Effector memory CD8-positive, alpha-beta T cell (primary cell): ENCODE data around the gene TP53TG5.

ENCODE experiments used
- ATAC-seq: fragments of 150-1000 bp; cut with Tn5 transposase; replicated peaks from 2 replicates; pipeline ENCODE4 v1.10.0; 2021; ENCODE audit warnings: mild to moderate bottlenecking, moderate library complexity
- DNase-seq, 3 experiments: peaks; one replicate each; pipeline ENCODE4 v3.0.0; 2021
- H3K27ac Mint-ChIP-seq, 2 donors: one replicate each; pipeline ENCODE4 v1.8.0; 2022; ENCODE audit warnings: mild to moderate bottlenecking in 2 of 2, mixed read lengths in 2 of 2, moderate library complexity in 2 of 2
- H3K27me3 Mint-ChIP-seq, 2 donors: one replicate each; pipeline ENCODE4 v1.8.0; 2022; ENCODE audit warnings: mixed read lengths in 2 of 2
- H3K36me3 Mint-ChIP-seq: one replicate; pipeline ENCODE4 v1.8.0; 2022; ENCODE audit warnings: mild to moderate bottlenecking, moderate library complexity, mixed read lengths; ENCODE audit not compliant: insufficient read depth
- H3K4me1 Mint-ChIP-seq, 2 donors: one replicate each; pipeline ENCODE4 v1.8.0; 2022; ENCODE audit warnings: low read depth in 2 of 2, mixed read lengths in 2 of 2
- H3K4me3 Mint-ChIP-seq, 2 donors: one replicate each; pipeline ENCODE4 v1.8.0; 2022; ENCODE audit warnings: mild to moderate bottlenecking in 2 of 2, mixed read lengths in 2 of 2, moderate library complexity in 2 of 2
- H3K9me3 Mint-ChIP-seq, 2 donors: one replicate each; pipeline ENCODE4 v1.8.0; 2022; ENCODE audit warnings: mixed read lengths in 2 of 2

Gene TP53TG5

GRCh38 chr20:45394221-45395113, 16.3 kb upstream of the TP53TG5 start:
- no peak overlapping the region for H3K4me3 Mint-ChIP-seq
- H3K9me3 Mint-ChIP-seq = no peaks in the 10 kb centered on the region
- peaks cover 6% of the 10 kb centered on the region for H3K36me3 Mint-ChIP-seq
- no peak overlapping the region for H3K27ac Mint-ChIP-seq
- H3K4me1 Mint-ChIP-seq = peaks cover 2 to 3% of the 10 kb centered on the region in 2 donors
- ATAC-seq (no peak), DNase-seq (no peak)
- no peaks in the 10 kb centered on the region for H3K27me3 Mint-ChIP-seq

GRCh38 chr20:45392733-45393132, 14.6 kb upstream of the TP53TG5 start:
- no peak for DNase-seq
- H3K27me3 Mint-ChIP-seq = no peaks in the 10 kb centered on the region
- peaks cover 2 to 3% of the 10 kb centered on the region in 2 donors for H3K4me1 Mint-ChIP-seq
- ATAC-seq = no peak
- no peaks in the 10 kb centered on the region for H3K9me3 Mint-ChIP-seq
- no peak overlapping the region for H3K27ac Mint-ChIP-seq
- H3K36me3 Mint-ChIP-seq = peaks cover 8% of the 10 kb centered on the region
- no peak overlapping the region for H3K4me3 Mint-ChIP-seq

GRCh38 chr20:45391559-45391958, 13.4 kb upstream of the TP53TG5 start:
- no peaks in the 10 kb centered on the region for H3K9me3 Mint-ChIP-seq
- no peak for DNase-seq
- H3K27ac Mint-ChIP-seq = no peak overlapping the region
- no peaks in the 10 kb centered on the region for H3K27me3 Mint-ChIP-seq
- peaks cover 2 to 3% of the 10 kb centered on the region in 2 donors for H3K4me1 Mint-ChIP-seq
- no peak for ATAC-seq
- peaks cover 6% of the 10 kb centered on the region for H3K36me3 Mint-ChIP-seq
- H3K4me3 Mint-ChIP-seq = no peak overlapping the region

GRCh38 chr20:45390931-45391330, 12.8 kb upstream of the TP53TG5 start:
- Mint-ChIP-seq H3K4me1 (peaks cover 2 to 3% of the 10 kb centered on the region in 2 donors), H3K9me3 (no peaks in the 10 kb centered on the region), H3K27me3 (no peaks in the 10 kb centered on the region), H3K4me3 (no peak overlapping the region), H3K36me3 (peaks cover 3% of the 10 kb centered on the region), H3K27ac (no peak overlapping the region)
- DNase-seq (no peak), ATAC-seq (no peak)

- H3K27me3 Mint-ChIP-seq = no peaks in the 10 kb centered on the region
- ATAC-seq = no peak
Measured at GRCh38 chr20:45387274-45387673, 9.1 kb upstream of the TP53TG5 start.

GRCh38 chr20:45377269-45377668, 856 bp downstream of the TP53TG5 start:
- H3K27ac Mint-ChIP-seq = no peak overlapping the region
- ATAC-seq (no peak), DNase-seq (no peak)
- H3K9me3 Mint-ChIP-seq = no peaks in the 10 kb centered on the region
- H3K36me3 Mint-ChIP-seq = peaks cover 23% of the 10 kb centered on the region
- H3K4me1 Mint-ChIP-seq = peaks cover 4 to 21% of the 10 kb centered on the region in 2 donors
- no peaks in the 10 kb centered on the region for H3K27me3 Mint-ChIP-seq
- no peak overlapping the region for H3K4me3 Mint-ChIP-seq

More at GRCh38 chr20:45387274-45387673, 9.1 kb upstream of the TP53TG5 start:
- Mint-ChIP-seq H3K36me3 (peaks cover 3% of the 10 kb centered on the region), H3K4me3 (no peak overlapping the region), H3K9me3 (no peaks in the 10 kb centered on the region), H3K4me1 (peaks cover 2 to 3% of the 10 kb centered on the region in 2 donors), H3K27ac (no peak overlapping the region)
- DNase-seq = no peak

GRCh38 chr20:45374966-45375365, 3.2 kb downstream of the TP53TG5 start:
- H3K4me3 Mint-ChIP-seq = no peak overlapping the region
- H3K4me1 Mint-ChIP-seq = peaks cover 10 to 23% of the 10 kb centered on the region in 2 donors
- peaks cover 38% of the 10 kb centered on the region for H3K36me3 Mint-ChIP-seq
- ATAC-seq (no peak), DNase-seq (no peak)
- no peaks in the 10 kb centered on the region for H3K27me3 Mint-ChIP-seq
- H3K27ac Mint-ChIP-seq = no peak overlapping the region
- H3K9me3 Mint-ChIP-seq = no peaks in the 10 kb centered on the region

GRCh38 chr20:45374101-45374467, 4.0 kb downstream of the TP53TG5 start:
- H3K36me3 Mint-ChIP-seq = peaks cover 41% of the 10 kb centered on the region
- H3K9me3 Mint-ChIP-seq = no peaks in the 10 kb centered on the region
- ATAC-seq (no peak), DNase-seq (no peak)
- H3K4me1 Mint-ChIP-seq = peaks cover 10 to 23% of the 10 kb centered on the region in 2 donors
- H3K4me3 Mint-ChIP-seq = peak overlapping the region; percentile 74 to 83
- H3K27ac Mint-ChIP-seq = peak overlapping the region; percentile 73 to 92
- H3K27me3 Mint-ChIP-seq = no peaks in the 10 kb centered on the region

GRCh38 chr20:45373353-45374100, 4.6 kb downstream of the TP53TG5 start:
- H3K27me3 Mint-ChIP-seq = no peaks in the 10 kb centered on the region
- H3K27ac Mint-ChIP-seq = peak overlapping the region; percentile 73 to 92
- peak; percentile 85 to 89 (median 86) for DNase-seq
- H3K4me1 Mint-ChIP-seq = peaks cover 14 to 29% of the 10 kb centered on the region in 2 donors
- ATAC-seq = peak; percentile 87
- H3K36me3 Mint-ChIP-seq = peaks cover 36% of the 10 kb centered on the region
- H3K9me3 Mint-ChIP-seq = no peaks in the 10 kb centered on the region
- H3K4me3 Mint-ChIP-seq = peak overlapping the region; percentile 74 to 83

GRCh38 chr20:45372646-45373352, 5.3 kb downstream of the TP53TG5 start:
- H3K4me3 Mint-ChIP-seq = peak overlapping the region; percentile 74 to 83
- peak overlapping the region; percentile 74 to 92 for H3K27ac Mint-ChIP-seq
- DNase-seq (no peak), ATAC-seq (no peak)
- H3K36me3 Mint-ChIP-seq = peaks cover 43% of the 10 kb centered on the region
- no peaks in the 10 kb centered on the region for H3K27me3 Mint-ChIP-seq
- H3K4me1 Mint-ChIP-seq = peaks cover 21 to 36% of the 10 kb centered on the region in 2 donors
- H3K9me3 Mint-ChIP-seq = no peaks in the 10 kb centered on the region

- Mint-ChIP-seq H3K4me3 (peak overlapping the region; percentile 68 to 83), H3K36me3 (peaks cover 45% of the 10 kb centered on the region), H3K4me1 (peaks cover 26 to 42% of the 10 kb centered on the region in 2 donors), H3K9me3 (no peaks in the 10 kb centered on the region), H3K27ac (peak overlapping the region in 1 of 2 donors; percentile 74), H3K27me3 (no peaks in the 10 kb centered on the region)
- DNase-seq (no peak), ATAC-seq (no peak)
Measured at GRCh38 chr20:45372241-45372640, 5.9 kb downstream of the TP53TG5 start.

GRCh38 chr20:45370571-45371160, 7.5 kb downstream of the TP53TG5 start:
- H3K36me3 Mint-ChIP-seq = peaks cover 59% of the 10 kb centered on the region
- DNase-seq = no peak
- no peaks in the 10 kb centered on the region for H3K27me3 Mint-ChIP-seq
- H3K9me3 Mint-ChIP-seq = no peaks in the 10 kb centered on the region
- H3K4me3 Mint-ChIP-seq = no peak overlapping the region
- H3K4me1 Mint-ChIP-seq = peaks cover 35 to 45% of the 10 kb centered on the region in 2 donors
- no peak for ATAC-seq
- peak overlapping the region in 1 of 2 donors; percentile 35 for H3K27ac Mint-ChIP-seq
